Hematopoietic multipotent progenitor cell treated with erythropoietin and hydrocortisone succinate and interleukin-3 and kit ligand, for 4 days (in vitro differentiated cells): ENCODE results near the gene PPP1R2C.
A peak's percentile ranks its signal among the peaks of the same experiment; 100 is the strongest.

ENCODE experiments used
- DNase-seq: peaks from one replicate; pipeline ENCODE4 v3.0.0-alpha.2; 2015

Gene PPP1R2C

DNA sequence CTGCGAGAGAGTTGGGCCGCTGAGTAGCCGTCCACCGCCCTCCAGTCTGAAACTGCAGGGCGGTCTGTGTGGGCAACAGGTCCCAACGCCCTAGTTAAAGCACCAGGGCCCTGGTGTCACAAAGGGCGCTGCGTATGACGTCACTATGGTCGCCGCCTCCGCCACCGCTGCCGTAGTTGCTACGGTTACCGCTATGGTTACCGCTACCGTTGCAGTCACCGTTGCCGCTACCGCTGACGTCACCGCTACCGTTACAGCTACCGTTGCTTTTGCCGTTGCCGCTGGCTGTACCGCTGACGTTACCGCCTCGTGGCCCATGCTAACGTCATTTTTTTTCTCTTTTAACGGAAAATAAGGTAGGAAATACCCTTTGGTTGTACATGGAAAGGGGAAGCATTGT is at the start of gene PPP1R2C:
TSS of gene PPP1R2C (minus strand) at position 68 of the 400 bp plus-strand sequence. CDS start 84 bp downstream, outside the sequence.
- DNase-seq: no peak

DNA sequence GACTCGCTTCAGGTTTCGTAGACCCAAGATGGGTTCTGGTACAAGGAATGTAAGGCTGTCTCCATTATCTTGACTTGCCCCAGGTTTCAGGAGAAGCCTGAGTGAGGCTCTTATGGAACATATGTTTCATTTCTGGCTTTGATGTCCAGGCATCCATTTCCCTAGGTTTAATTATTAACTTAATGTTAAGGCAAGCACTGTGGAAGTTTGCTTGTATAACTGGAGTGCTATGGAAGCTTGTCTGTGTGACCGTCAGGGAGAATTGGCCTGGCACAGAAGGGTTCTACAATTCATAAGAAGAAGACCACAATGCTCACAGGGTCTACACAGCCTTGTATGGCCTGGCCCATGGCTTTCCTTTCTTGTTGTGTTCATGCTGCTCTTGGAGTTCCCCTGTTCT is 47.2 kb upstream of the PPP1R2C start:
- DNase-seq: no peak

- no peak for DNase-seq
These were observed 46.6 kb upstream of the PPP1R2C start for GRCh38 chrX:42824541-42824940.

DNA sequence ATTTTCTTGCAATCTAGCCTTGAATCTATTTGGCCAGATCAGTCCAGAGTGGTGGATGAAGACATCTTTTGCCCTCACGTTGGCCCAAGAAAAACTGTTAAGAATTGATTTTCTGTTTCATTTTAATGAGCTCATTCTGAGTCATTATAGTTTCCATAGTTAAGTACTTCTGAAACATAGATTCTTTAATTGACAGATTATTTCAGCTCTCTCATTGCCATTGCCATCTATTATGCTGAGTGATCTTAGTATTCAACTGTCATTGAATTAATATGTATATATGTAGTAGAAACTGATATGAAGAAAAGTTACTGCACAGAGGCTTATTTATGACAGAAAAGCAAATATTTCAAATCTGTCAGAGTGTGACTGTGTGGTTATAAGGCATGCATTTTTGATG is 45.5 kb upstream of the PPP1R2C start:
- no peak for DNase-seq

DNA sequence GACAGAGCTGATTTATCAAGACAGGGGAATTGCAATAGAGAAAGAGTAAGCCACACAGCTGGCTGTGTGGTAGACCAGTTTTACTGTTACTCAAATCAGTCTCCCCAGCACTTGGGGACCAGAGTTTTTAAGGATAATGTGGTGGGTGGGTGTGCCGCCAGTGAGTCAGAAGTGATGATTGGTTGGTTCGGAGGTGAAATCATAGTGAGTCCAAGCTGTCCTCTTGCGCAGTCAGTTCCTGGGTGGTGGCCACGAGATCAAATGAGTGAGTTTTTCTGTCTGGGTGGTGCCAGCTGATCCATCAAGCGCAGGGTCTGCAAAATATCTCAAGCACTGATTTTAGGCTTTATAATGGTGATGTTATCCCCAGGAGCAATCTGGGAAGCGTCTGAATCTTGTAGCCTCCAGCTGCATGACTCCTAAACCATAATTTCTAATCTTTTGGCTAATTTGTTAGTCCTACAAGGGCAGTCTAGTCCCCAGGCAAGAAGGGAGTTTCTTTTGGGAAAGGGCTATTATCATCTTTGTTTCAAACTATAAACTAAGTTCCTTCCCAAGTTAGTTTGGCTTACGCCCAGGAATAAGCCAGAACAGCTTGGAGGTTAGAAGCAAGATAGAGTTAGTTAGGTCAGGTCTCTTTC is 44.0 kb upstream of the PPP1R2C start:
- DNase-seq: no peak

DNA sequence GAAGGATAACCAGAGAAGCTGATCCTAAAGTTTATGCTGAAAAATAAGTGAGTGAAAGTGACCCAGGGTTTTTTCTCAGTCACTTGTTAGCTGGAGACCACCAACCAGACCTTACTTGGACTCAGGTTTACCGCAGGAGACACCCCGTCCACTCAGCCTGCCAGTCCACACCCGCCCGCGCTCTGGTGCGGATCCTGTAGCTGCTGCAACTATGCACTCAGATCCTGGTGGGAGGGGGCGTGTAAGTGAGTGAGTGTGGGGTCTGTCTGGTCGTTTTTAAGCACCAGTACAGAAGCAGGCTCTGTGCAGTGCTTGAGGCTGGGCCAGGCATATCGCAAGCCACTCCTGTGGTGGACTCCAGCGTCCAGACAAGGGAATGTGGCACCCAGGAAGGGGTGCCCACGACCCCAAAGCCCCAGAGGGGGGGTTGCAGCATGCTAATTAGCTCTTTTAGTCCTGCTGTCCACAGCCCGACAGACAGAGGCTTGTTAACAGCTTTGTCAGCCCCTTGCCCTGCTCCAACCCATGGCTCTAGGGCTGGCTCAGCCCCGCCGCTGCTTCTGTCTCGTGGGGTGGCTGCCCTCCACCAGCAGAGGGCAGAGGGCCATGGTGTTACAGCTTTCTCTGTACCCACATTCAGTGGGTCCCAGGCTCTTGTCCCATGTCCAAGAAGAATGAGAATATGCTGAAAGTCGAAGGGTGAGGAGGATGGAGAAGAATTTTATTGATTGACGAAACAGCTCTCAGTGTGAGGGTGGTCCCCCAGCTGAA is 40.4 kb upstream of the PPP1R2C start:
- no peak for DNase-seq

- DNase-seq: no peak
These were observed 31.6 kb upstream of the PPP1R2C start for GRCh38 chrX:42809569-42809968.

DNA sequence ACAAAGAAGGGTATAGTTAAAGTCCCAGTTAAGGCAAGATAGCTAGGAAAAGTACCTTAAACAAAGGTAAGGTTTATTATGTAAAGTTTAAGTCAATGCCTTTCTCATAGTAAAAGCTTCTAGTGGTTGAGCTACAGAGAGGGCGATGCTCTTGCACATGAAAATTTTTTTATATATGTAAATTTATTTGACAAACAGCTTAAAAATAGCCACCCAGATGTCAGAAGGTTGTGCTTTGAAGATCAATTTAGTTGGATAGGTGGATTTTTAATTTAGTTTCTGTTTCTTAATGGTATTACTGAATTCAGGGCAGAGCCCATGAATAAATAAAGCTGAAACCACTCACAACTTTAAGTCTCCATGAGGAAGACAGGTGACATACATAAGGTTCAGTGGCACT is 29.4 kb upstream of the PPP1R2C start:
- no peak for DNase-seq

DNA sequence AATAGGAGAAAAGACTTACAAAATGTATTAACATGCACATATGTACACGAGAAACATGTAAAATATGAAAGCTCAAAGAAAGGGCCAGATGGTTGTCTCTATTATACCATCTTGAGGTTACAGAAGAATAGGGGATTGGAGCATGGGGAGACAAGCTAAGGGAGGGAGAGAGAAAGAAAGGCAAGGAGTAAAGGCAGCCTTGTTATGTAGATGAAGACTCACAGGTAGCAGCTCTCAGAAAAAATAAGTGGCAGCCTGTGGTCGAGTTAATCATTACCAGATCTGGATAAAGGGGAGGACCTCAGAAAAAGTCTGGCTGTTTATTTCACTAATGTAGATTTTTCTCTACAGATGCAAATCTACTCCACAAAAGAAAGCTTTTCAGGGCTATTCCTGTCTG is 26.6 kb upstream of the PPP1R2C start:
- DNase-seq: no peak

- no peak for DNase-seq
These were observed 25.4 kb upstream of the PPP1R2C start for GRCh38 chrX:42803320-42803719.

DNA sequence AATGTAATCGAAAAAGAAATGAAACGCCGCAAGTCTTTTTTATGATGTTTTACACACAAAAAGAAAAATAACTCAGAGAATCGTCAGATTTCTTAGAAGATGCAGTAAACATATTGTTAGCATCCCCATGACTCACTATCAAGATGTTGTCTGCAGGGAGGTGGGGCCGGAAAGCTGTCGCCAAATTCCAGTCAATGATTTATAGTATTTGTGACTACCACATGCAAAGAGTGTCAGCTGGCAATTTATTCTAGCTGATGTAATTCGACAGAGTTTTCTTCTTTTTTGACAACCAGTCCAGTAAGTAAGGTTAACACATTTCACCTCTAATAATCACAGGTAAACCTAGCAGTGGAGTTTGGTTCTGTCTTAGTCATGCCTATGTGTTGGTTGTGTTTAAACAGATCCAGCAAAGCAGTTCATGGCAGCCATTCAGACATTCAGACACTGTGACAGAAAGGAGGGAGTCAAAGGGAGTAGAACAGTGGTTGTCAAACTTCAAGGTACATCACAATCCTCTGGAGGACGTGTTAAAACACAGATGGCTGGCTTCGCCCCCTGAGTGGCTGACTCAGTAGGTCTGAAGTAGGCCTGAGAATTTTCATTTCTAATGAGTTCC is 19.8 kb upstream of the PPP1R2C start:
- no peak for DNase-seq

DNA sequence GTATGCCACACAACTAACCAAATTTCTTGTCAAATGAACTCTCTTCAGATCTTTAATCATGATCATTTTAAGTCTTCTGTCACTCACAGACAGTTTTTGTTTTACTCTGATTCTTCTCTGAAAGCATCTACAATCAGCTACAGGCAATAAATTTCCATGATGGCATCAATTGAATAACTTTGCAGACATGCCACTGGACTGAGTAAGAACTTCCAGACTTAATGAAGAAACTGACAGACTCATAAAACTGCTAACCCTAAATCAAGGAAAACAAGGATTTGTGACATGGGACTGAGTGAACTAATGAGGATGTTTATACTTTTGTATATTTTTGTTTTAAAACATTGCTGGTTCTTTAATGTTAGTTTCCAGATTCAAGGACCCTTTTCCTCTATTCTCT is 5.5 kb upstream of the PPP1R2C start:
- no peak for DNase-seq

GRCh38 chrX:42776195-42776594 is 1.8 kb downstream of the PPP1R2C start:
- peak; percentile 81 for DNase-seq

DNA sequence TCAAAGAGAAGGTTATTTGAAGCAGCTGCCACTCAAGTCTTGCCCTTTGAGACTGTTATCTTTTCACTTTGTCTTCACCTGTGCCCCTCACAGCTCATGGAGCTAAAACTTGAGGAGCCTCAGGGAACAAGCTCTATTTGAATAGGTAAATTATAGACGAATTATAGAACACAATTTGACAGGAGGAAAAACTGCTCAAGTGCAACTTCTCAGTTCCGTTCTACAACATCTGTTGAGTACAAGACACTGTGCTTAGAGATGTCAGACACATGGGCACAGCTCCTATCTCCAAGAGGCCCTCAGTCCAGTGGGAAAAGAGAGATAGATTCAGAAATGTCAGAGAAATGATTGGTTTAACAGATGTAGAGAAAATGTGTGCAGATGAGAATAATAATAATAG is 5.1 kb downstream of the PPP1R2C start:
- DNase-seq: no peak

GRCh38 chrX:42771506-42772335 is 6.2 kb downstream of the PPP1R2C start:
- no peak for DNase-seq

GRCh38 chrX:42770566-42770965 is 7.4 kb downstream of the PPP1R2C start:
- no peak for DNase-seq

DNA sequence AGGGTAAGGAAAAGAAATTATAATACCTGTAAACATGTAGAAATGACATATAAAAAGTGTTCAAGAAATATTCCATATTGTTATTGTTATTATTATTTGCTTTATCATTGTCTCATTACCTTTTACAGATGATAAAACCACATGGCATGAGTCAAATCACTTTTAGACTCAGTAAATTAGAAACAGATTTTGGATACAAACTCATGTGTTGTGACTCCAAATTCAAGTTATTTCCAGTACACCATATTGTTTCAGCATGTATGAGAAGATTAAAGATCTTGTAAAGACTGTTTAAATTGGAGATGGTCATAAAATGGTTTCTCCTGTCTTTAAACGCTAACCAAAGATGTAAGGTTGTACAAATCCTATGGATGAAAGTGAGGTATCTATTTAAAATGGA is 18.1 kb downstream of the PPP1R2C start:
- DNase-seq: no peak

GRCh38 chrX:42755815-42756214 is 22.1 kb downstream of the PPP1R2C start:
- no peak for DNase-seq

DNA sequence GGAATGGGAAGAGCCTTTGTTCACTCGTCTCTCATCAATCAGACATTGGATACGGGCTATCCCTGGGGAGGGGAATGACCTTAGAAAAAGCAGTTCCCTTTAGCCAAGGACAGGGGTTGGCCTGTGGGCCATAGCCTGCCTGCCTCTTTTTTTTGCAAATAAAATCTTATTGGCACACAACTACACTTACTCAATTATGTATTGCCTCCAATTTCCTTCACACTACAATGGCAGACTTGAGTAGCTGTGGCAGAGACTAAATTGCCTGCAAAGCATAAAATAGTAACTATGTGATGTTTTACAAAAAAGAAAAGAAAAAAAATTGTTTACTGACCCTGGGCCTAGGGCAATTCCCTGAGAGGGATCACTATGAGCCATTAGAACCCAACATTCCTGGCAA is 23.4 kb downstream of the PPP1R2C start:
- no peak for DNase-seq

GRCh38 chrX:42754115-42754514 is 23.8 kb downstream of the PPP1R2C start:
- no peak for DNase-seq

DNA sequence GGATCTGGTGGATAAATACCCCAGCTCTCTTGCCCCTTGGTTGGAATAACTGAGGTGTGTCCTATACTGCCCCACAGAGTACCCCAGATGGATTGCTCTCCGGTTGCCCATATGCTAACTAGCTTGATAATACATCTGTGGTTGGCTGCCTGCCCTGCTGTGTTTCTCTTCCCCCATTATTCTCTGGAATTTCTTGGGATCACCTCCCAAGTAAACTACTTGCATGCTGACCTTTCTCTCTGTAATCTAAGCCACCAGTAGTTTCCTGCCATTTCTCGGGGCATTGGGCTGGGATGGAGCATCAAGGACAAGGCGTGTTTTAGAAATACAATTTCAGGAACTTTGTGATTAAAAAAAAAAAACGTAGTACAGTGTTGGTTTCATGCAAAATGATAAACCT is 25.2 kb downstream of the PPP1R2C start:
- no peak for DNase-seq

DNA sequence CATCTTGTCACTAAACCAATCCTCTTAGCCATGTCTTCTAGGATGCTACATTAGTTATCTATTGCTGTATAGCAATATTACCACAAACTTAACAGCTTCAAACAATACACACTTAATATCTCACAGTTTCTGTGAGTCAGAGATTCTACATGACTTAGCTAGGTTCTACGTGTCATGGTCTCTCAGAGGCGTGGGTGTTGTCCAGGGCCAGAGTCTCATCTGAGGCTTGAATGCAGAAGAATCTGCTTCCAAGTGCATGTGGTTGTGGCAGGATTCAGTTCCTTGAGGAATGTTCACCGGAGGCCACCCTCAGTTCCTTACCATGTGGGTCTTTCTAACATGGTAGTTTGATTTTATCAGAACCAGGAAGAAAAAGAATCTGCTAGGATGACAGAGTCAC is 26.4 kb downstream of the PPP1R2C start:
- no peak for DNase-seq
